WTC11 (cell line): ENCODE results near the gene SATB1. TPM values are rescaled to one million over a fixed set of nuclear protein-coding genes. Genes with fewer than 3 reads are reported as not detected.

Experiments
- ATAC-seq: fragments of 200-7000 bp; cut with Tn5 transposase; 2 replicates; pipeline ENCODE4 v1.10.0; 2021; ENCODE audit warnings: mild to moderate bottlenecking, moderate library complexity
- CTCF ChIA-PET: fragments of 300-600 bp; sonication (Branson Sonifier 250); formaldehyde crosslinking; loops from one replicate; lab custom pipeline; 2021; ENCODE audit warnings: antibody characterized with exemption; lab: Charles Lee
- POLR2A ChIA-PET: fragments of 350-600 bp; sonication (Branson Sonifier 250); formaldehyde crosslinking; loops from one replicate; lab custom pipeline; 2021; ENCODE audit warnings: antibody characterized with exemption; lab: Charles Lee
- DNase-seq: peaks from one replicate; pipeline ENCODE4 v3.0.0; 2021; ENCODE audit warnings: low spot score
- H3K27ac Mint-ChIP-seq: 2 replicates; pipeline ENCODE4 v1.8.0; 2021; ENCODE audit warnings: mixed read lengths
- H3K27me3 Mint-ChIP-seq: 2 replicates; pipeline ENCODE4 v1.8.0; 2021; ENCODE audit warnings: low read depth, mild to moderate bottlenecking, moderate library complexity, mixed read lengths
- H3K36me3 Mint-ChIP-seq: 2 replicates; pipeline ENCODE4 v1.8.0; 2021; ENCODE audit warnings: mixed read lengths
- H3K4me1 Mint-ChIP-seq: 2 replicates; pipeline ENCODE4 v1.8.0; 2022; ENCODE audit warnings: mixed read lengths
- H3K4me3 Mint-ChIP-seq: 2 replicates; pipeline ENCODE4 v1.8.0; 2021; ENCODE audit warnings: mild to moderate bottlenecking, moderate library complexity, mixed read lengths
- H3K9me3 Mint-ChIP-seq: 2 replicates; pipeline ENCODE4 v1.8.0; 2021; ENCODE audit warnings: mixed read lengths
- AFF4 ChIP-seq: sonication (generic); formaldehyde crosslinking; IDR thresholded peaks from 2 replicates; pipeline ENCODE4 v1.8.1; 2023; ENCODE audit warnings: mild to moderate bottlenecking, missing genetic modification reagents, borderline replicate concordance
- AR ChIP-seq: fragments of 250-450 bp; sonication (Bioruptor Pico); IDR thresholded peaks from 2 replicates; pipeline ENCODE4 v1.9.0; 2021; ENCODE audit warnings: mild to moderate bottlenecking
- CREB1 ChIP-seq: sonication (generic); formaldehyde crosslinking; IDR thresholded peaks from 2 replicates; pipeline ENCODE4 v1.8.0; 2023; ENCODE audit warnings: mild to moderate bottlenecking, missing genetic modification reagents
- CTCF ChIP-seq: fragments of 200-600 bp; IDR thresholded peaks from 2 replicates; pipeline ENCODE4 v1.8.0; 2022; ENCODE audit warnings: antibody characterized with exemption
- FOXK1 ChIP-seq: sonication (generic); formaldehyde crosslinking; IDR thresholded peaks from 2 replicates; pipeline ENCODE4 v1.8.0; 2022; ENCODE audit warnings: mild to moderate bottlenecking, moderate library complexity, missing genetic modification reagents
- FOXP1 ChIP-seq: sonication (generic); formaldehyde crosslinking; IDR thresholded peaks from 2 replicates; pipeline ENCODE4 v1.8.0; 2022; ENCODE audit warnings: missing genetic modification reagents, mild to moderate bottlenecking, moderate library complexity, borderline replicate concordance
- HMGXB4 ChIP-seq: sonication (generic); formaldehyde crosslinking; IDR thresholded peaks from 2 replicates; pipeline ENCODE4 v1.8.1; 2023; ENCODE audit warnings: mild to moderate bottlenecking, moderate library complexity, missing genetic modification reagents
- RORB ChIP-seq: fragments of 250-450 bp; sonication (Bioruptor Pico); IDR thresholded peaks from 2 replicates; pipeline ENCODE4 v1.9.0; 2021; ENCODE audit warnings: mild to moderate bottlenecking
- SP1 ChIP-seq: sonication (generic); formaldehyde crosslinking; conservative IDR thresholded peaks from 2 replicates; pipeline ENCODE4 v1.8.1; 2022; ENCODE audit warnings: missing genetic modification reagents
- TCF7 ChIP-seq: sonication (generic); formaldehyde crosslinking; IDR thresholded peaks from 2 replicates; pipeline ENCODE4 v1.8.0; 2022; ENCODE audit warnings: mild to moderate bottlenecking, low read depth, missing genetic modification reagents, moderate library complexity
- ZNF263 ChIP-seq: sonication (generic); formaldehyde crosslinking; IDR thresholded peaks from 2 replicates; pipeline ENCODE4 v1.8.1; 2022; ENCODE audit warnings: low read depth, mild to moderate bottlenecking, moderate library complexity, missing genetic modification reagents
- ZNF416 ChIP-seq: fragments of 250-450 bp; sonication (Bioruptor Pico); IDR thresholded peaks from 2 replicates; pipeline ENCODE4 v1.9.0; 2021; ENCODE audit warnings: mild to moderate bottlenecking, inconsistent platforms
- total RNA-seq: library from RNA; stranded (reverse); gene quantifications from 3 replicates; pipeline ENCODE4 v1.2.3, GENCODE V29; 2021
- TF ChIP-seq, protein P1 (sequence below): fragments of 250-450 bp; sonication (Bioruptor Pico); IDR thresholded peaks from 2 replicates; pipeline ENCODE4 v1.9.0; 2021; ENCODE audit warnings: moderate library complexity, mild to moderate bottlenecking, inconsistent platforms, borderline replicate concordance
- TF ChIP-seq, protein P2 (sequence below): sonication (generic); formaldehyde crosslinking; IDR thresholded peaks from 2 replicates; pipeline ENCODE4 v1.8.1; 2023; ENCODE audit warnings: mild to moderate bottlenecking, missing genetic modification reagents, moderate library complexity

SATB1 gene
- total RNA-seq, 1 experiment from 2014 or later: 36.2 TPM

- DNase-seq (no peak), ATAC-seq (0 out of 2 replicates have a peak, but pooled peaks have one; percentile 18)
- Mint-ChIP-seq H3K36me3 (peaks cover 13% of the 10 kb centered on the region), H3K9me3 (no peaks in the 10 kb centered on the region), H3K4me3 (no peak overlapping the region), H3K4me1 (peaks cover 21% of the 10 kb centered on the region)
- ChIA-PET POLR2A (interaction anchor here (0.6 kb wide), 2 partner anchors 8 to 490 kb away, joined by 3 read pairs; no protein-coding TSS in a partner anchor), CTCF (interaction anchor here (0.5 to 1.2 kb wide), 14 partner anchors 8 to 495 kb away, joined by 3 to 13 read pairs (median 3); no protein-coding TSS in a partner anchor)
- TF ChIP-seq AFF4 (CRISPR knock-in tag): no peak
- TF ChIP-seq TCF7 (CRISPR knock-in tag): no peak
- TF ChIP-seq FOXK1 (CRISPR knock-in tag): no peak
- peak; percentile 25 for TF ChIP-seq CTCF
- no peak for TF ChIP-seq FOXP1 (CRISPR knock-in tag)
- TF ChIP-seq CREB1: no peak
- TF ChIP-seq, all 79 proteins: peak for 1
- no peaks in the 10 kb centered on the region for H3K27me3 Mint-ChIP-seq
- no peak overlapping the region for H3K27ac Mint-ChIP-seq
These were observed 35.9 kb downstream of the SATB1 start for GRCh38 chr3:18389108-18389733.

- CTCF ChIA-PET: interaction anchor here (0.5 to 1.6 kb wide), 2 partner anchors 492 to 599 kb away, joined by 3 to 7 read pairs; no protein-coding TSS in a partner anchor
These were observed 38.8 kb downstream of the SATB1 start for GRCh38 chr3:18386274-18386890.

DNA sequence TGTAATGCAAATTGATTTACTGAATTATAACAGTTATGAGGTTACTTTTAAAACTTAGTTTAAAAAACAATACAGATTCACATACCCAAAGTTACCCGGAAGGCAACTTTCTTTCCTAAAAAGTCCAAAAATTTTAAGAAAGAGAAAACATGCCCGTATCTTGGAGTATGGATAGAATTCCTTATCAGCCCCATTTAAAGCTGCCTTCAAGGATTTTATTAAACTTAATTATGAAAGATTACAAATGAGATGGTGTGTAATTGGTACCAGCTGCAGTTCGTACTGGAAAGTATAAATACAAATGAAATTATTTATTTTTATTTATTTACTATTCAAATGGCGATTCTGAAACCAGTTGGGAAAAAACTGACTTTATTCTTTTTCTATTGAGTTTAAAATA, 39.4 kb downstream of the SATB1 start:
- no peaks in the 10 kb centered on the region for H3K9me3 Mint-ChIP-seq
- DNase-seq (no peak), ATAC-seq (no peak)
- H3K36me3 Mint-ChIP-seq: peaks cover 15% of the 10 kb centered on the region
- POLR2A ChIA-PET: no interaction called here
- no peak overlapping the region for H3K4me3 Mint-ChIP-seq
- peaks cover 33% of the 10 kb centered on the region for H3K4me1 Mint-ChIP-seq
- TF ChIP-seq ZNF416 (CRISPR knock-in tag) (no peak), HMGXB4 (CRISPR knock-in tag) (no peak), ZNF263 (no peak), SP1 (CRISPR knock-in tag) (no peak), AR (CRISPR knock-in tag) (no peak)
- TF ChIP-seq, protein P1, sequence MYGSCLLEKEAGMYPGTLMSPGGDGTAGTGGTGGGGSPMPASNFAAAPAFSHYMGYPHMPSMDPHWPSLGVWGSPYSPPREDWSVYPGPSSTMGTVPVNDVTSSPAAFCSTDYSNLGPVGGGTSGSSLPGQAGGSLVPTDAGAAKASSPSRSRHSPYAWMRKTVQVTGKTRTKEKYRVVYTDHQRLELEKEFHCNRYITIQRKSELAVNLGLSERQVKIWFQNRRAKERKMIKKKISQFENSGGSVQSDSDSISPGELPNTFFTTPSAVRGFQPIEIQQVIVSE: no peak
- TF ChIP-seq, protein P2, sequence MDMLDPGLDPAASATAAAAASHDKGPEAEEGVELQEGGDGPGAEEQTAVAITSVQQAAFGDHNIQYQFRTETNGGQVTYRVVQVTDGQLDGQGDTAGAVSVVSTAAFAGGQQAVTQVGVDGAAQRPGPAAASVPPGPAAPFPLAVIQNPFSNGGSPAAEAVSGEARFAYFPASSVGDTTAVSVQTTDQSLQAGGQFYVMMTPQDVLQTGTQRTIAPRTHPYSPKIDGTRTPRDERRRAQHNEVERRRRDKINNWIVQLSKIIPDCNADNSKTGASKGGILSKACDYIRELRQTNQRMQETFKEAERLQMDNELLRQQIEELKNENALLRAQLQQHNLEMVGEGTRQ: no peak
- CTCF ChIA-PET: interaction anchor here (1.6 kb wide), 1 partner anchor 491 kb away, joined by 7 read pairs; no protein-coding TSS in a partner anchor
- H3K27ac Mint-ChIP-seq: no peak overlapping the region
- H3K27me3 Mint-ChIP-seq: no peaks in the 10 kb centered on the region

More at GRCh38 chr3:18386274-18386890, 38.8 kb downstream of the SATB1 start:
- TF ChIP-seq CREB1: no peak
- no peak for TF ChIP-seq RORB (CRISPR knock-in tag)
- ATAC-seq (peak; percentile 78), DNase-seq (no peak)
- H3K4me1 Mint-ChIP-seq: peaks cover 27% of the 10 kb centered on the region
- no peaks in the 10 kb centered on the region for H3K9me3 Mint-ChIP-seq
- no peak overlapping the region for H3K4me3 Mint-ChIP-seq
- POLR2A ChIA-PET: no interaction called here
- H3K27me3 Mint-ChIP-seq: no peaks in the 10 kb centered on the region
- peaks cover 15% of the 10 kb centered on the region for H3K36me3 Mint-ChIP-seq
- H3K27ac Mint-ChIP-seq: peak overlapping the region; percentile 29; the same call in 1 of the 2 replicates
